ENCODE results near the gene SHTN1.

Gene SHTN1

GRCh38 chr10:116917481-116917880, 87.5 kb downstream of the SHTN1 start:
- DNase-seq: no peak

GRCh38 chr10:116915340-116915739, 89.6 kb downstream of the SHTN1 start:
- DNase-seq: no peak

- DNase-seq: no peak
Measured at GRCh38 chr10:116913695-116914094, 91.3 kb downstream of the SHTN1 start.

- DNase-seq: no peak
Measured at GRCh38 chr10:116912162-116912561, 92.8 kb downstream of the SHTN1 start.

GRCh38 chr10:116910910-116911309, 94.1 kb downstream of the SHTN1 start:
- no peak for DNase-seq

GRCh38 chr10:116909307-116909706, 95.7 kb downstream of the SHTN1 start:
- no peak for DNase-seq

- DNase-seq: no peak
Measured at GRCh38 chr10:116907245-116907987, 97.6 kb downstream of the SHTN1 start.

GRCh38 chr10:116905845-116906210, 99.2 kb downstream of the SHTN1 start:
- DNase-seq: no peak

GRCh38 chr10:116899626-116900025, 105.4 kb downstream of the SHTN1 start:
- DNase-seq: no peak

- no peak for DNase-seq
Measured at GRCh38 chr10:116893686-116894037, 111.3 kb downstream of the SHTN1 start.

- DNase-seq: no peak
Measured at GRCh38 chr10:116892907-116893685, 111.9 kb downstream of the SHTN1 start.

GRCh38 chr10:116891208-116891607, 113.8 kb downstream of the SHTN1 start:
- peak in 5 of 51 donors; percentile 17 to 46 (median 35) for DNase-seq

GRCh38 chr10:116889066-116889465, 115.9 kb downstream of the SHTN1 start:
- DNase-seq: no peak

GRCh38 chr10:116888380-116889055, 116.5 kb downstream of the SHTN1 start:
- DNase-seq: no peak

GRCh38 chr10:116886772-116887171, 118.2 kb downstream of the SHTN1 start:
- DNase-seq: no peak

GRCh38 chr10:116882639-116883038, 122.3 kb downstream of the SHTN1 start:
- no peak for DNase-seq

- DNase-seq: peak in 7 of 51 donors; percentile 4 to 34 (median 15)
Measured at GRCh38 chr10:116880716-116881482, 124.1 kb downstream of the SHTN1 start.

- no peak for DNase-seq
Measured at GRCh38 chr10:116879817-116880216, 125.2 kb downstream of the SHTN1 start.

GRCh38 chr10:116878123-116878522, 126.9 kb downstream of the SHTN1 start:
- DNase-seq: peak in 1 of 51 donors; percentile 11

- no peak for DNase-seq
Measured at GRCh38 chr10:116877391-116877790, 127.6 kb downstream of the SHTN1 start.

- DNase-seq: no peak
Measured at GRCh38 chr10:116875897-116876296, 129.1 kb downstream of the SHTN1 start.

- DNase-seq: no peak
Measured at GRCh38 chr10:116873134-116873533, 131.9 kb downstream of the SHTN1 start.

All from hypothalamus (tissue), 51 donors.